HCT116 (cell line): ENCODE results near the gene DNAJC6. TPM values are rescaled to one million over a fixed set of nuclear protein-coding genes. Genes with fewer than 3 reads are reported as not detected.
"Not testable (repeated sequence)": the region's sequence is repeated elsewhere in the genome, so short reads cannot be mapped to it uniquely, and the experiment has no call there.

ENCODE experiments used
- ATAC-seq: fragments of 200-7000 bp; cut with Tn5 transposase; 2 replicates; pipeline ENCODE4 v1.9.1; 2020; ENCODE audit warnings: mild to moderate bottlenecking, moderate library complexity
- BruUV-seq: library from RNA; stranded (reverse); fragments of 400-500 nt; replicated peaks from 2 replicates; lab custom pipeline; 2021; lab: Mats Ljungman, UMichigan
- CTCF ChIA-PET: fragments of 300-600 bp; sonication (Branson Sonifier 250); formaldehyde crosslinking; loops from one replicate; lab custom pipeline; 2021; ENCODE audit warnings: antibody characterized with exemption; lab: Charles Lee
- POLR2A ChIA-PET: fragments of 300-600, 350-600 bp; sonication (Branson Sonifier 250); formaldehyde crosslinking; loops from one replicate; lab custom pipeline; 2021; ENCODE audit warnings: antibody characterized with exemption; lab: Charles Lee
- RAD21 ChIA-PET, 2 experiments: fragments of 300-600 bp; sonication (Branson Sonifier 250); formaldehyde crosslinking; loops; one replicate each; lab custom pipeline; 2023; ENCODE audit warnings: low total read pairs in 2 of 2; ENCODE audit not compliant: uncharacterized antibody in 2 of 2, unreplicated experiment in 2 of 2, low non-redundant PET in 1 of 2; lab: Charles Lee
- DNase-seq: peaks from one replicate; pipeline ENCODE4 v3.0.0-alpha.2; 2010; ENCODE audit warnings: low read depth, low spot score
- H2AFZ ChIP-seq: fragments of 200-600 bp; shearing (Covaris generic), sonication (generic); 2 replicates; pipeline ENCODE4 v1.6.1; 2017; ENCODE audit warnings: low read depth, mixed run types, mixed read lengths, antibody characterized with exemption, low read length; ENCODE audit not compliant: poor library complexity, severe bottlenecking
- H3K27ac ChIP-seq: 2 replicates; pipeline ENCODE4 v1.5.1; 2012; ENCODE audit warnings: low read depth, low read length
- H3K27me3 ChIP-seq: fragments of 200-600 bp; sonication (generic); 2 replicates; pipeline ENCODE4 v1.6.1; 2016; ENCODE audit warnings: mixed run types, low read length, mixed read lengths; ENCODE audit not compliant: insufficient read depth
- H3K36me3 ChIP-seq, 2 experiments: fragments of 200-500 bp in 1 of 2; fragments of 200-600 bp in 1 of 2; sonication (Bioruptor generic) in 1 of 2; sonication (generic) in 1 of 2; 2 replicates each; pipeline versions ENCODE4 v1.5.1 to v1.6.1; 2014 to 2016; ENCODE audit warnings: low read length in 2 of 2, inconsistent platforms in 1 of 2, mixed read lengths in 1 of 2, mixed run types in 1 of 2; ENCODE audit not compliant: insufficient read depth in 2 of 2, control insufficient read depth in 1 of 2
- H3K4me1 ChIP-seq, 2 experiments: fragments of 200-600 bp in 1 of 2; sonication (generic) in 1 of 2; 2 replicates each; pipeline versions ENCODE4 v1.5.1 to v1.6.1; 2012 to 2017; ENCODE audit warnings: low read length in 2 of 2, inconsistent platforms in 1 of 2, mild to moderate bottlenecking in 1 of 2, mixed read lengths in 1 of 2, mixed run types in 1 of 2, moderate library complexity in 1 of 2; ENCODE audit not compliant: insufficient read depth in 2 of 2, control insufficient read depth in 1 of 2
- H3K4me2 ChIP-seq: fragments of 200-600 bp; sonication (generic); 2 replicates; pipeline ENCODE4 v1.6.1; 2017; ENCODE audit warnings: mixed run types, low read length, mixed read lengths
- H3K4me3 ChIP-seq, 2 experiments: fragments of 200-600 bp in 1 of 2; sonication (generic) in 1 of 2; replicated peaks in 1 of 2; 2 replicates each; pipeline ENCODE4 v1.5.1; 2011 to 2016; ENCODE audit warnings: low read length in 2 of 2, control low read depth in 1 of 2, low read depth in 1 of 2, mild to moderate bottlenecking in 1 of 2, mixed read lengths in 1 of 2, mixed run types in 1 of 2
- H3K79me2 ChIP-seq: fragments of 200-600 bp; sonication (generic); 2 replicates; pipeline ENCODE4 v1.6.1; 2017; ENCODE audit warnings: mild to moderate bottlenecking, mixed run types, low read length, moderate library complexity, mixed read lengths; ENCODE audit not compliant: insufficient read depth
- H3K9ac ChIP-seq: fragments of 200-600 bp; sonication (generic); 2 replicates; pipeline ENCODE4 v1.6.1; 2016; ENCODE audit warnings: low read length, mixed read lengths
- H3K9me2 ChIP-seq: fragments of 200-600 bp; sonication (generic), shearing (Covaris generic); 2 replicates; pipeline ENCODE4 v1.6.1; 2017; ENCODE audit warnings: mixed run types, mild to moderate bottlenecking, moderate library complexity; ENCODE audit not compliant: insufficient read depth
- H3K9me3 ChIP-seq, 2 experiments: fragments of 200-500 bp in 1 of 2; fragments of 200-600 bp in 1 of 2; sonication (Bioruptor generic) in 1 of 2; sonication (generic) in 1 of 2; 2 replicates each; pipeline ENCODE4 v1.6.1; 2014 to 2017; ENCODE audit warnings: low read length in 2 of 2, mixed read lengths in 2 of 2, inconsistent platforms in 1 of 2, low read depth in 1 of 2, mild to moderate bottlenecking in 1 of 2, mixed run types in 1 of 2, moderate library complexity in 1 of 2; ENCODE audit not compliant: control insufficient read depth in 1 of 2, insufficient read depth in 1 of 2
- H4K20me1 ChIP-seq: fragments of 200-600 bp; sonication (generic), shearing (Covaris generic); 2 replicates; pipeline ENCODE4 v1.6.1; 2017; ENCODE audit warnings: mixed run types, mild to moderate bottlenecking, moderate library complexity; ENCODE audit not compliant: insufficient read depth
- POLR2A ChIP-seq: IDR thresholded peaks from 2 replicates; pipeline ENCODE4 v1.7.0; 2011; ENCODE audit warnings: borderline replicate concordance; ENCODE audit not compliant: insufficient read depth, insufficient read length; ENCODE audit errors: extremely low read depth
- POLR2AphosphoS5 ChIP-seq: IDR thresholded peaks from 2 replicates; pipeline ENCODE4 v1.6.1; 2011; ENCODE audit warnings: mild to moderate bottlenecking, low read depth, low read length, moderate library complexity
- SP1 ChIP-seq: IDR thresholded peaks from 2 replicates; pipeline ENCODE4 v1.6.1; 2012; ENCODE audit warnings: low read depth
- intact Hi-C: fragments of 100-400 bp; cut with micrococcal nuclease; formaldehyde crosslinking; loops from 2 replicates; pipeline ENCODE4 v1.10.0; 2022
- total RNA-seq: library from RNA; stranded (reverse); gene quantifications from one replicate; pipeline ENCODE4 v1.2.1, GENCODE V29; 2021; ENCODE audit not compliant: unreplicated experiment
- TF ChIP-seq, protein P1 (sequence below): IDR thresholded peaks from 2 replicates; pipeline ENCODE4 v1.6.1; 2011; ENCODE audit warnings: mild to moderate bottlenecking, low read length, moderate library complexity; ENCODE audit not compliant: insufficient replicate concordance; ENCODE audit errors: extremely low read depth
- TF ChIP-seq, protein P2 (sequence below): IDR thresholded peaks from 2 replicates; pipeline ENCODE4 v1.6.1; 2012; ENCODE audit warnings: low read depth

DNAJC6 gene
- total RNA-seq, 1 experiment from 2014 or later: 9.0 TPM

DNA sequence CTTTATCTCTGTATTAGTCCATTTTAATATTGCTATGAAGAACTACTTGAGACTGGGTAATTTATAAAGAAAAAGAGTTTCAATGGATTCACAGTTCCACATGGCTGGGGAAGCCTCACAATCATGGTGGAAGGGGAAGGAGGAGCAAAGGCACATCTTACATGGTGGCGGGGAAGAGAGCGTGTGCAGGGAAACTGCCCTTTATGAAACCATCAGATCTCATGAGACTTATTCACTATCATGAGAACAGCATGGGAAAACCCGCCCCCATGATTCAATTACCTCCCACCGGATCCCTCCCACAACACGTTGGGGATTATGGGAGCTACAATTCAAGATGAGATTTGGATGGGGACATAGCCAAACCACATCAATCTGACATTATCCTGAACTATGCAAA is 75.1 kb downstream of the DNAJC6 start:
- DNase-seq, H3K4me2 ChIP-seq, H4K20me1 ChIP-seq, H2AFZ ChIP-seq, H3K79me2 ChIP-seq, H3K27ac ChIP-seq, BruUV-seq, POLR2A ChIA-PET, H3K4me3 ChIP-seq, H3K27me3 ChIP-seq, H3K9ac ChIP-seq, RAD21 ChIA-PET, ATAC-seq, H3K36me3 ChIP-seq, CTCF ChIA-PET, H3K4me1 ChIP-seq, H3K9me3 ChIP-seq, intact Hi-C loops, H3K9me2 ChIP-seq: not testable (repeated sequence)

DNA sequence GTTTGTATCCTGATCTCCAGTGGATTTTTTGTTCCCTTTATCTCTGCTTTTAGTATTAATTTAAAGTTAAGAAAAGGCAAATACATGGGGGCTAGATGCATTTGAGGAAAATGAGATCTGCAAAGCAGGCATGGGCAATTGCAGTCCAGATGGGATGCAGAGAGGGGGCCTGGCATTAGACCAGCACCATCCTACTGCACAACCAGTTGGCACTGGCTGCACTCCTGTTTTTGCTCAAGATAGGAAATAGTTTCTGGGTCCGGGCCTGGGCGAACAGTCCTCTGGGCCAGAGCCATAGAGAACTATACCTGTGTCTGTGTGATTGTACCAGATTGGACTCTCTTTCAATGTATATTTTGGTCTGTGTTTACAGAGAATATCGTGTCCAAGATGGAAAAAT is 77.1 kb downstream of the DNAJC6 start:
- no peaks in the 10 kb centered on the region; a peak in 1 of 4 replicates for H3K4me1 ChIP-seq
- no peak overlapping the region for H3K4me3 ChIP-seq
- no peak for ATAC-seq
- no peak for DNase-seq
- BruUV-seq: no TSS peak
- H2AFZ ChIP-seq: no peak overlapping the region
- no peak overlapping the region for H3K9ac ChIP-seq
- CTCF ChIA-PET: no interaction called here
- POLR2A ChIA-PET: no interaction called here
- H3K27me3 ChIP-seq: no peaks in the 10 kb centered on the region
- no peaks in the 10 kb centered on the region for H3K36me3 ChIP-seq
- TF ChIP-seq, protein P1, sequence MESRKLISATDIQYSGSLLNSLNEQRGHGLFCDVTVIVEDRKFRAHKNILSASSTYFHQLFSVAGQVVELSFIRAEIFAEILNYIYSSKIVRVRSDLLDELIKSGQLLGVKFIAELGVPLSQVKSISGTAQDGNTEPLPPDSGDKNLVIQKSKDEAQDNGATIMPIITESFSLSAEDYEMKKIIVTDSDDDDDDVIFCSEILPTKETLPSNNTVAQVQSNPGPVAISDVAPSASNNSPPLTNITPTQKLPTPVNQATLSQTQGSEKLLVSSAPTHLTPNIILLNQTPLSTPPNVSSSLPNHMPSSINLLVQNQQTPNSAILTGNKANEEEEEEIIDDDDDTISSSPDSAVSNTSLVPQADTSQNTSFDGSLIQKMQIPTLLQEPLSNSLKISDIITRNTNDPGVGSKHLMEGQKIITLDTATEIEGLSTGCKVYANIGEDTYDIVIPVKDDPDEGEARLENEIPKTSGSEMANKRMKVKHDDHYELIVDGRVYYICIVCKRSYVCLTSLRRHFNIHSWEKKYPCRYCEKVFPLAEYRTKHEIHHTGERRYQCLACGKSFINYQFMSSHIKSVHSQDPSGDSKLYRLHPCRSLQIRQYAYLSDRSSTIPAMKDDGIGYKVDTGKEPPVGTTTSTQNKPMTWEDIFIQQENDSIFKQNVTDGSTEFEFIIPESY: no peak
- no peak for TF ChIP-seq POLR2A
- no peak for TF ChIP-seq SP1
- TF ChIP-seq, protein P2, sequence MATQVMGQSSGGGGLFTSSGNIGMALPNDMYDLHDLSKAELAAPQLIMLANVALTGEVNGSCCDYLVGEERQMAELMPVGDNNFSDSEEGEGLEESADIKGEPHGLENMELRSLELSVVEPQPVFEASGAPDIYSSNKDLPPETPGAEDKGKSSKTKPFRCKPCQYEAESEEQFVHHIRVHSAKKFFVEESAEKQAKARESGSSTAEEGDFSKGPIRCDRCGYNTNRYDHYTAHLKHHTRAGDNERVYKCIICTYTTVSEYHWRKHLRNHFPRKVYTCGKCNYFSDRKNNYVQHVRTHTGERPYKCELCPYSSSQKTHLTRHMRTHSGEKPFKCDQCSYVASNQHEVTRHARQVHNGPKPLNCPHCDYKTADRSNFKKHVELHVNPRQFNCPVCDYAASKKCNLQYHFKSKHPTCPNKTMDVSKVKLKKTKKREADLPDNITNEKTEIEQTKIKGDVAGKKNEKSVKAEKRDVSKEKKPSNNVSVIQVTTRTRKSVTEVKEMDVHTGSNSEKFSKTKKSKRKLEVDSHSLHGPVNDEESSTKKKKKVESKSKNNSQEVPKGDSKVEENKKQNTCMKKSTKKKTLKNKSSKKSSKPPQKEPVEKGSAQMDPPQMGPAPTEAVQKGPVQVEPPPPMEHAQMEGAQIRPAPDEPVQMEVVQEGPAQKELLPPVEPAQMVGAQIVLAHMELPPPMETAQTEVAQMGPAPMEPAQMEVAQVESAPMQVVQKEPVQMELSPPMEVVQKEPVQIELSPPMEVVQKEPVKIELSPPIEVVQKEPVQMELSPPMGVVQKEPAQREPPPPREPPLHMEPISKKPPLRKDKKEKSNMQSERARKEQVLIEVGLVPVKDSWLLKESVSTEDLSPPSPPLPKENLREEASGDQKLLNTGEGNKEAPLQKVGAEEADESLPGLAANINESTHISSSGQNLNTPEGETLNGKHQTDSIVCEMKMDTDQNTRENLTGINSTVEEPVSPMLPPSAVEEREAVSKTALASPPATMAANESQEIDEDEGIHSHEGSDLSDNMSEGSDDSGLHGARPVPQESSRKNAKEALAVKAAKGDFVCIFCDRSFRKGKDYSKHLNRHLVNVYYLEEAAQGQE: no peak
- no peak for TF ChIP-seq POLR2AphosphoS5
- H3K9me3 ChIP-seq: no peaks in the 10 kb centered on the region
- no peaks in the 10 kb centered on the region for H3K79me2 ChIP-seq
- no peaks in the 10 kb centered on the region for H4K20me1 ChIP-seq
- RAD21 ChIA-PET: no interaction called here
- H3K4me2 ChIP-seq: no peak overlapping the region
- intact Hi-C loops: no loop called here
- no peaks in the 10 kb centered on the region for H3K9me2 ChIP-seq
- H3K27ac ChIP-seq: no peak overlapping the region
